SK-N-DZ (cell line): ENCODE data around the gene DDX41. TPM values are rescaled to one million over a fixed set of nuclear protein-coding genes. Genes with fewer than 3 reads are reported as not detected.
"Not testable (repeated sequence)": the region's sequence is repeated elsewhere in the genome, so short reads cannot be mapped to it uniquely, and the experiment has no call there.

Source experiments
- DNase-seq: peaks from one replicate; pipeline ENCODE4 v3.0.0-alpha.2; 2015; ENCODE audit warnings: low spot score
- polyA plus RNA-seq, 2 experiments: library from polyadenylated mRNA; depleted of rRNA; stranded (reverse); fragments of >200 nt; gene quantifications; 2 replicates each; pipeline ENCODE4 v1.2.3, GENCODE V29; 2014

DDX41 gene
- 91.5 and 112 TPM in 2 replicates for polyA plus RNA-seq (2014; cell fraction: cytosol; rRNA removed)
- 273 and 280 TPM in 2 replicates for polyA plus RNA-seq (2014; cell fraction: nucleus; rRNA removed)

- peak; percentile 99 for DNase-seq
Observed at GRCh38 chr5:177516601-177517568, at the start of gene DDX41. DDX41 (minus strand) TSS chr5:177516961; CDS start chr5:177516945, 16 bp downstream.

GRCh38 chr5:177565046-177565445, 48.3 kb upstream of the DDX41 start:
- DNase-seq = no peak

- not testable (repeated sequence) for DNase-seq
Observed at GRCh38 chr5:177559446-177559941, 42.7 kb upstream of the DDX41 start.

- DNase-seq = no peak
Observed at GRCh38 chr5:177557796-177558195, 41.0 kb upstream of the DDX41 start.

- peak; percentile 56 for DNase-seq
Observed at GRCh38 chr5:177557041-177557647, 40.4 kb upstream of the DDX41 start.

GRCh38 chr5:177555665-177556064, 38.9 kb upstream of the DDX41 start:
- DNase-seq = no peak

GRCh38 chr5:177555228-177555627, 38.5 kb upstream of the DDX41 start:
- DNase-seq = no peak

- peak; percentile 92 for DNase-seq
Observed at GRCh38 chr5:177554474-177555111, 37.8 kb upstream of the DDX41 start, which contains the start of gene FAM193B. FAM193B (minus strand) TSS chr5:177554563; CDS start chr5:177554458, 105 bp downstream.

GRCh38 chr5:177553671-177554429, 37.1 kb upstream of the DDX41 start:
- DNase-seq = no peak

- no peak for DNase-seq
Observed at GRCh38 chr5:177552839-177553455, 36.2 kb upstream of the DDX41 start.

GRCh38 chr5:177550122-177550521, 33.4 kb upstream of the DDX41 start:
- DNase-seq = no peak

GRCh38 chr5:177548495-177548894, 31.7 kb upstream of the DDX41 start:
- no peak for DNase-seq

GRCh38 chr5:177547736-177548135, 31.0 kb upstream of the DDX41 start:
- no peak for DNase-seq

GRCh38 chr5:177546258-177546741, 29.5 kb upstream of the DDX41 start:
- DNase-seq = no peak

GRCh38 chr5:177545487-177546257, 28.9 kb upstream of the DDX41 start:
- no peak for DNase-seq

- no peak for DNase-seq
Observed at GRCh38 chr5:177542816-177543465, 26.2 kb upstream of the DDX41 start.

GRCh38 chr5:177540438-177540837, 23.7 kb upstream of the DDX41 start:
- DNase-seq = no peak

- no peak for DNase-seq
Observed at GRCh38 chr5:177539411-177539810, 22.6 kb upstream of the DDX41 start.

- DNase-seq = no peak
Observed at GRCh38 chr5:177538876-177539275, 22.1 kb upstream of the DDX41 start.
